WI38 (cell line): ENCODE data around the gene ASPDH.
"Not testable (repeated sequence)": the region's sequence is repeated elsewhere in the genome, so short reads cannot be mapped to it uniquely, and the experiment has no call there.

Experiments
- H3K4me3 ChIP-seq: 2 replicates; pipeline ENCODE4 v1.5.1; 2011; ENCODE audit warnings: low read depth, mild to moderate bottlenecking, control low read depth, low read length
- CTCF ChIP-seq: IDR thresholded peaks from 2 replicates; pipeline ENCODE4 v1.5.1; 2012; ENCODE audit warnings: low read depth, mild to moderate bottlenecking, control low read depth, low read length

The ASPDH gene

GRCh38 chr19:50535672-50536187 is 22.0 kb upstream of the ASPDH start:
- TF ChIP-seq CTCF, result no peak
- H3K4me3 ChIP-seq, result no peak overlapping the region

GRCh38 chr19:50534478-50534877 is 20.8 kb upstream of the ASPDH start:
- TF ChIP-seq CTCF, result no peak
- H3K4me3 ChIP-seq, result no peak overlapping the region

- TF ChIP-seq CTCF, result no peak
- no peak overlapping the region for H3K4me3 ChIP-seq
Measured at GRCh38 chr19:50532952-50533351, 19.2 kb upstream of the ASPDH start.

GRCh38 chr19:50531171-50531612 is 17.5 kb upstream of the ASPDH start:
- H3K4me3 ChIP-seq, result no peak overlapping the region
- no peak for TF ChIP-seq CTCF

GRCh38 chr19:50528052-50528451 is 14.3 kb upstream of the ASPDH start:
- not testable (repeated sequence) for H3K4me3 ChIP-seq

GRCh38 chr19:50522881-50523280 is 9.2 kb upstream of the ASPDH start:
- no peak for TF ChIP-seq CTCF
- H3K4me3 ChIP-seq, result no peak overlapping the region

GRCh38 chr19:50520822-50521465 is 7.2 kb upstream of the ASPDH start:
- H3K4me3 ChIP-seq, result no peak overlapping the region
- no peak for TF ChIP-seq CTCF
